H9 (cell line): Measurements from ENCODE around the gene FOXG1. TPM values are rescaled to one million over a fixed set of nuclear protein-coding genes. Genes with fewer than 3 reads are reported as not detected.

Experiments
- DNase-seq: peaks from one replicate; pipeline ENCODE4 v3.0.0-alpha.2; 2017
- H2AFZ ChIP-seq: one replicate; pipeline ENCODE4 v1.6.1; 2013; ENCODE audit warnings: mild to moderate bottlenecking, low read length, control low read depth, moderate library complexity
- H2AK5ac ChIP-seq: 2 replicates; pipeline ENCODE4 v1.6.1; 2013; ENCODE audit warnings: low read length, control low read depth, mixed read lengths; ENCODE audit not compliant: insufficient read length
- H2BK120ac ChIP-seq: one replicate; pipeline ENCODE4 v1.6.1; 2013; ENCODE audit warnings: low read depth, mild to moderate bottlenecking, low read length, control low read depth, inconsistent platforms; ENCODE audit not compliant: poor library complexity, severe bottlenecking
- H2BK12ac ChIP-seq: 2 replicates; pipeline ENCODE4 v1.6.1; 2013; ENCODE audit warnings: low read length, control low read depth, mixed read lengths, low read depth; ENCODE audit not compliant: insufficient read length
- H2BK15ac ChIP-seq: 2 replicates; pipeline ENCODE4 v1.6.1; 2013; ENCODE audit warnings: low read depth, low read length, control low read depth
- H2BK20ac ChIP-seq: one replicate; pipeline ENCODE4 v1.6.1; 2013; ENCODE audit warnings: low read depth, mild to moderate bottlenecking, low read length, control low read depth, inconsistent platforms; ENCODE audit not compliant: poor library complexity, severe bottlenecking
- H2BK5ac ChIP-seq: 2 replicates; pipeline ENCODE4 v1.6.1; 2013; ENCODE audit warnings: low read length, control low read depth, mixed read lengths; ENCODE audit not compliant: insufficient read length
- H3K14ac ChIP-seq: 2 replicates; pipeline ENCODE4 v1.6.1; 2013; ENCODE audit warnings: low read length, control low read depth; ENCODE audit not compliant: insufficient read depth
- H3K18ac ChIP-seq: 2 replicates; pipeline ENCODE4 v1.6.1; 2013; ENCODE audit warnings: low read depth, mild to moderate bottlenecking, mixed read lengths, low read length, control low read depth; ENCODE audit not compliant: insufficient read length
- H3K23ac ChIP-seq: 2 replicates; pipeline ENCODE4 v1.6.1; 2013; ENCODE audit warnings: low read length, control low read depth, mixed read lengths, low read depth; ENCODE audit not compliant: insufficient read length
- H3K23me2 ChIP-seq: 2 replicates; pipeline ENCODE4 v1.6.1; 2013; ENCODE audit warnings: low read depth, mild to moderate bottlenecking, mixed read lengths, low read length, control low read depth; ENCODE audit not compliant: insufficient read length, poor library complexity, severe bottlenecking
- H3K27ac ChIP-seq: 2 replicates; pipeline ENCODE4 v1.5.1; 2013; ENCODE audit warnings: low read length, control low read depth, mixed read lengths, low read depth; ENCODE audit not compliant: insufficient read length
- H3K27me3 ChIP-seq: 2 replicates; pipeline ENCODE4 v1.6.1; 2013; ENCODE audit warnings: low read length, control low read depth, inconsistent platforms; ENCODE audit not compliant: insufficient read depth
- H3K4ac ChIP-seq: 2 replicates; pipeline ENCODE4 v1.6.1; 2013; ENCODE audit warnings: low read depth, mild to moderate bottlenecking, control low read depth, inconsistent platforms, low read length, moderate library complexity
- H3K4me1 ChIP-seq: 2 replicates; pipeline ENCODE4 v1.6.1; 2013; ENCODE audit warnings: low read length, control low read depth, inconsistent platforms; ENCODE audit not compliant: insufficient read depth
- H3K4me2 ChIP-seq: 2 replicates; pipeline ENCODE4 v1.6.1; 2013; ENCODE audit warnings: low read length, control low read depth, mixed read lengths; ENCODE audit not compliant: insufficient read length, insufficient read depth
- H3K56ac ChIP-seq: 2 replicates; pipeline ENCODE4 v1.6.1; 2013; ENCODE audit warnings: low read depth, mild to moderate bottlenecking, mixed read lengths, low read length, control low read depth; ENCODE audit not compliant: insufficient read length
- H3K79me1 ChIP-seq: 2 replicates; pipeline ENCODE4 v1.6.1; 2013; ENCODE audit warnings: low read depth, mild to moderate bottlenecking, moderate library complexity, low read length, control low read depth, inconsistent platforms; ENCODE audit not compliant: insufficient read depth, poor library complexity, severe bottlenecking
- H3K79me2 ChIP-seq: 2 replicates; pipeline ENCODE4 v1.6.1; 2013; ENCODE audit warnings: low read length, control low read depth, inconsistent platforms; ENCODE audit not compliant: insufficient read depth
- H3K9ac ChIP-seq: 2 replicates; pipeline ENCODE4 v1.6.1; 2013; ENCODE audit warnings: low read length, control low read depth, mixed read lengths; ENCODE audit not compliant: insufficient read length; ENCODE audit errors: extremely low read depth
- H3K9me3 ChIP-seq: one replicate; pipeline ENCODE4 v1.6.1; 2013; ENCODE audit warnings: low read depth, low read length, inconsistent platforms; ENCODE audit not compliant: control insufficient read depth
- H3T11ph ChIP-seq: one replicate; pipeline ENCODE4 v1.6.1; 2013; ENCODE audit warnings: mild to moderate bottlenecking, low read length, control low read depth, inconsistent platforms
- H4K20me1 ChIP-seq: one replicate; pipeline ENCODE4 v1.6.1; 2013; ENCODE audit not compliant: control insufficient read depth, insufficient read length, insufficient read depth
- H4K5ac ChIP-seq: 2 replicates; pipeline ENCODE4 v1.6.1; 2013; ENCODE audit warnings: low read depth, mild to moderate bottlenecking, mixed read lengths, low read length, control low read depth; ENCODE audit not compliant: insufficient read length
- H4K8ac ChIP-seq: replicated peaks from 2 replicates; pipeline ENCODE4 v1.6.1; 2013; ENCODE audit warnings: low read length, control low read depth, mixed read lengths, low read depth; ENCODE audit not compliant: insufficient read length
- H4K91ac ChIP-seq: 2 replicates; pipeline ENCODE4 v1.6.1; 2013; ENCODE audit warnings: low read depth, mild to moderate bottlenecking, moderate library complexity, mixed read lengths, low read length, control low read depth; ENCODE audit not compliant: insufficient read length
- H3K27ac Mint-ChIP-seq, 3 experiments: 2 replicates in 2 of 3; 3 replicates in 1 of 3; pipeline ENCODE4 v1.8.0; 2020 to 2021; ENCODE audit warnings: mixed read lengths in 3 of 3, mild to moderate bottlenecking in 1 of 3, moderate library complexity in 1 of 3
- H3K27me3 Mint-ChIP-seq: 2 replicates; pipeline ENCODE4 v1.8.0; 2021; ENCODE audit warnings: low read depth, mild to moderate bottlenecking, moderate library complexity, mixed read lengths
- H3K36me3 Mint-ChIP-seq, 3 experiments: 2 replicates in 2 of 3; 3 replicates in 1 of 3; pipeline ENCODE4 v1.8.0; 2020 to 2021; ENCODE audit warnings: low read depth in 3 of 3, mixed read lengths in 3 of 3; ENCODE audit not compliant: insufficient read depth in 1 of 3
- H3K4me1 Mint-ChIP-seq, 2 experiments: 2 replicates each; pipeline ENCODE4 v1.8.0; 2020; ENCODE audit warnings: mixed read lengths in 2 of 2
- H3K4me3 Mint-ChIP-seq, 2 experiments: 2 replicates in 1 of 2; 3 replicates in 1 of 2; pipeline ENCODE4 v1.8.0; 2020 to 2021; ENCODE audit warnings: mild to moderate bottlenecking in 2 of 2, mixed read lengths in 2 of 2, moderate library complexity in 1 of 2
- H3K9me3 Mint-ChIP-seq, 2 experiments: 2 replicates in 1 of 2; 3 replicates in 1 of 2; pipeline ENCODE4 v1.8.0; 2020; ENCODE audit warnings: mild to moderate bottlenecking in 2 of 2, mixed read lengths in 2 of 2, moderate library complexity in 1 of 2
- WGBS: extraction: QIAGEN DNeasy Blood & Tissue Kit; methylation state at CpG from one replicate; pipeline ENCODE4 v1.1.7; 2013; ENCODE audit warnings: missing lambda C conversion rate, low lambda C conversion rate, mixed read lengths; ENCODE audit not compliant: insufficient read length; ENCODE audit errors: extremely low coverage; 5-methylcytosine and 5-hydroxymethylcytosine counted together
- total RNA-seq: library from RNA; stranded (reverse); gene quantifications from 2 replicates; pipeline ENCODE4 v1.2.1, GENCODE V29; 2021
- TF ChIP-seq, protein P1 (sequence below): fragments of 200-600 bp; sonication (generic); conservative IDR thresholded peaks from 3 replicates; pipeline ENCODE4 v1.8.0; 2021; ENCODE audit warnings: antibody characterized with exemption, mild to moderate bottlenecking

The FOXG1 gene
- total RNA-seq, 1 experiment from 2014 or later, result 0.11 TPM

DNA sequence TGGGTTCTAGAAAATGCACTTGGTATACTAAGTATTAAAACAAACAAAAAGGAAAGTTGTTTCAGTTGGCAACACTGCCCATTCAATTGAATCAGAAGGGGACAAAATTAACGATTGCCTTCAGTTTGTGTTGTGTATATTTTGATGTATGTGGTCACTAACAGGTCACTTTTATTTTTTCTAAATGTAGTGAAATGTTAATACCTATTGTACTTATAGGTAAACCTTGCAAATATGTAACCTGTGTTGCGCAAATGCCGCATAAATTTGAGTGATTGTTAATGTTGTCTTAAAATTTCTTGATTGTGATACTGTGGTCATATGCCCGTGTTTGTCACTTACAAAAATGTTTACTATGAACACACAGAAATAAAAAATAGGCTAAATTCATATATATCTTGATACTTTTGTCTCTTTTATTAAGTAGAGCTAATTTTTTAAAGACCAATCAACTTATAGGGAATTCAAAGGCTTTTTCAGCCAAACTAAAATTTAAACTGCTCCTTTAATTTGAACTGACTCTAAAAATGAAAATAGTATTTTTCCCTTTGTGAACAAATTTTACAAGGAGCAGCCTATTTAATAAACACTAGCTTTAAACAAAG is 2.8 kb downstream of the FOXG1 start:
- Histone ChIP-seq H3K79me2 (no peaks in the 10 kb centered on the region), H3K9ac (no peak overlapping the region)

More for the DNA sequence above, 2.8 kb downstream of the FOXG1 start:
- no peak overlapping the region for H3K27ac ChIP-seq
- no peaks in the 10 kb centered on the region for H3K9me3 ChIP-seq
- H3K14ac ChIP-seq, result no peak overlapping the region
- H3K27me3 ChIP-seq, result peaks cover 61% of the 10 kb centered on the region
- no peak overlapping the region for H2AFZ ChIP-seq
- no CpG with 5 or more reads among the region's 4 CpGs for WGBS
- no peak overlapping the region for H4K8ac ChIP-seq
- H2BK20ac ChIP-seq, result no peak overlapping the region
- no peak overlapping the region for H2BK15ac ChIP-seq
- H3K4ac ChIP-seq, result no peak overlapping the region
- H2BK5ac ChIP-seq, result no peak overlapping the region
- H2BK120ac ChIP-seq, result no peak overlapping the region
- H3K4me2 ChIP-seq, result no peak overlapping the region
- Mint-ChIP-seq H3K4me1 (peaks cover 16 to 47% of the 10 kb centered on the region in 2 experiments), H3K27ac (no peak overlapping the region), H3K9me3 (peaks cover 2 to 7% of the 10 kb centered on the region in 2 experiments; a peak in 3 of 5 replicates), H3K4me3 (no peak overlapping the region), H3K27me3 (peaks cover 95% of the 10 kb centered on the region), H3K36me3 (no peaks in the 10 kb centered on the region)
- H3K79me1 ChIP-seq, result no peaks in the 10 kb centered on the region
- no peak for DNase-seq
- no peak overlapping the region for H3K23ac ChIP-seq
- H4K20me1 ChIP-seq, result no peaks in the 10 kb centered on the region
- TF ChIP-seq, protein P1, sequence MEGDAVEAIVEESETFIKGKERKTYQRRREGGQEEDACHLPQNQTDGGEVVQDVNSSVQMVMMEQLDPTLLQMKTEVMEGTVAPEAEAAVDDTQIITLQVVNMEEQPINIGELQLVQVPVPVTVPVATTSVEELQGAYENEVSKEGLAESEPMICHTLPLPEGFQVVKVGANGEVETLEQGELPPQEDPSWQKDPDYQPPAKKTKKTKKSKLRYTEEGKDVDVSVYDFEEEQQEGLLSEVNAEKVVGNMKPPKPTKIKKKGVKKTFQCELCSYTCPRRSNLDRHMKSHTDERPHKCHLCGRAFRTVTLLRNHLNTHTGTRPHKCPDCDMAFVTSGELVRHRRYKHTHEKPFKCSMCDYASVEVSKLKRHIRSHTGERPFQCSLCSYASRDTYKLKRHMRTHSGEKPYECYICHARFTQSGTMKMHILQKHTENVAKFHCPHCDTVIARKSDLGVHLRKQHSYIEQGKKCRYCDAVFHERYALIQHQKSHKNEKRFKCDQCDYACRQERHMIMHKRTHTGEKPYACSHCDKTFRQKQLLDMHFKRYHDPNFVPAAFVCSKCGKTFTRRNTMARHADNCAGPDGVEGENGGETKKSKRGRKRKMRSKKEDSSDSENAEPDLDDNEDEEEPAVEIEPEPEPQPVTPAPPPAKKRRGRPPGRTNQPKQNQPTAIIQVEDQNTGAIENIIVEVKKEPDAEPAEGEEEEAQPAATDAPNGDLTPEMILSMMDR, result no peak
- peaks cover 13% of the 10 kb centered on the region for H3K23me2 ChIP-seq
- no peak overlapping the region for H4K5ac ChIP-seq
- no peak overlapping the region for H2BK12ac ChIP-seq
- H2AK5ac ChIP-seq, result no peak overlapping the region
- H3K4me1 ChIP-seq, result peaks cover 2% of the 10 kb centered on the region; the same call in 1 of the 2 replicates
- H3K56ac ChIP-seq, result no peak overlapping the region
- no peak overlapping the region for H3K18ac ChIP-seq
- H3T11ph ChIP-seq, result no peak overlapping the region
- no peak overlapping the region for H4K91ac ChIP-seq
